ENCODE data around the gene SPNS1.
"Not testable (repeated sequence)": the region's sequence is repeated elsewhere in the genome, so short reads cannot be mapped to it uniquely, and the experiment has no call there.

SPNS1 gene

GRCh38 chr16:28990375-28991040, 15.9 kb downstream of the SPNS1 start:
- DNase-seq (ENCODE audit: low read depth) = no peak

- no peak for DNase-seq (ENCODE audit: low read depth)
These were observed 17.1 kb downstream of the SPNS1 start for GRCh38 chr16:28991687-28992086.

GRCh38 chr16:28992496-28992895, 17.9 kb downstream of the SPNS1 start:
- DNase-seq (ENCODE audit: low read depth) = no peak

GRCh38 chr16:28998837-28999236, 24.3 kb downstream of the SPNS1 start:
- no peak for DNase-seq (ENCODE audit: low read depth)

- DNase-seq (ENCODE audit: low read depth) = no peak
These were observed 25.0 kb downstream of the SPNS1 start for GRCh38 chr16:28999577-28999976.

- no peak for DNase-seq (ENCODE audit: low read depth)
These were observed 25.4 kb downstream of the SPNS1 start for GRCh38 chr16:29000019-29000418.

- not testable (repeated sequence) for DNase-seq (ENCODE audit: low read depth)
These were observed 30.0 kb downstream of the SPNS1 start for GRCh38 chr16:29004496-29005139.

- DNase-seq (ENCODE audit: low read depth) = peak; percentile 85
These were observed 33.4 kb downstream of the SPNS1 start for GRCh38 chr16:29007730-29008593.

GRCh38 chr16:29009050-29009837, 34.7 kb downstream of the SPNS1 start:
- no peak for DNase-seq (ENCODE audit: low read depth)

- no peak for DNase-seq (ENCODE audit: low read depth)
These were observed 35.2 kb downstream of the SPNS1 start for GRCh38 chr16:29009838-29010166.

GRCh38 chr16:29011112-29011511, 36.5 kb downstream of the SPNS1 start:
- no peak for DNase-seq (ENCODE audit: low read depth)

GRCh38 chr16:29011851-29012250, 37.3 kb downstream of the SPNS1 start:
- DNase-seq (ENCODE audit: low read depth) = no peak

GRCh38 chr16:29012913-29013553, 38.5 kb downstream of the SPNS1 start:
- no peak for DNase-seq (ENCODE audit: low read depth)

- no peak for DNase-seq (ENCODE audit: low read depth)
These were observed 40.0 kb downstream of the SPNS1 start for GRCh38 chr16:29014561-29015069.

- no peak for DNase-seq (ENCODE audit: low read depth)
These were observed 47.6 kb downstream of the SPNS1 start for GRCh38 chr16:29022196-29022595.

GRCh38 chr16:29023279-29024277, 49.0 kb downstream of the SPNS1 start:
- DNase-seq (ENCODE audit: low read depth) = peak; percentile 23

- no peak for DNase-seq (ENCODE audit: low read depth)
These were observed 49.7 kb downstream of the SPNS1 start for GRCh38 chr16:29024278-29024677.

- no peak for DNase-seq (ENCODE audit: low read depth)
These were observed 50.6 kb downstream of the SPNS1 start for GRCh38 chr16:29025218-29025617.

GRCh38 chr16:29025735-29026134, 51.2 kb downstream of the SPNS1 start:
- DNase-seq (ENCODE audit: low read depth) = no peak

- peak; percentile 72 for DNase-seq (ENCODE audit: low read depth)
These were observed 54.0 kb downstream of the SPNS1 start for GRCh38 chr16:29028457-29029167.
